ENCODE results near the gene CYP2A7.

GRCh38 chr19:40867701-40868100, 14.3 kb downstream of the CYP2A7 start:
- TF ChIP-seq CTCF (conservative IDR thresholded peaks at IDR 0.05) (no peak), ZFX (IDR thresholded peaks at IDR 0.05) (no peak)
